ENCODE data around the gene FOXL3. TPM values are rescaled to one million over a fixed set of nuclear protein-coding genes. Genes with fewer than 3 reads are reported as not detected.

Gene FOXL3
- total RNA-seq, 2 experiments from 2014 or later: not detected

- ChIA-PET CTCF (no interaction called here), POLR2A (no interaction called here)
These were observed 25.7 kb downstream of the FOXL3 start for GRCh38 chr7:315516-316265.

GRCh38 chr7:317643-318405 lies 27.9 kb downstream of the FOXL3 start:
- ChIA-PET CTCF (no interaction called here), POLR2A (no interaction called here)

- POLR2A ChIA-PET: no interaction called here
These were observed 28.5 kb downstream of the FOXL3 start for GRCh38 chr7:318476-318875.

GRCh38 chr7:318878-319661 lies 29.1 kb downstream of the FOXL3 start:
- POLR2A ChIA-PET: no interaction called here
- CTCF ChIA-PET: interaction anchor here (0.5 kb wide), 1 partner anchor 410 kb away, joined by 4 read pairs; no protein-coding TSS in a partner anchor

More at GRCh38 chr7:318476-318875, 28.5 kb downstream of the FOXL3 start:
- CTCF ChIA-PET: no interaction called here

- POLR2A ChIA-PET: interaction anchor here (0.6 kb wide), 1 partner anchor 128 kb away, joined by 3 read pairs; the partner anchor contains the start of gene FAM20C
- CTCF ChIA-PET: no interaction called here
These were observed 30.3 kb downstream of the FOXL3 start for GRCh38 chr7:320297-320696.

GRCh38 chr7:322111-322671 lies 32.2 kb downstream of the FOXL3 start:
- POLR2A ChIA-PET: no interaction called here

GRCh38 chr7:322708-323111 lies 32.7 kb downstream of the FOXL3 start:
- POLR2A ChIA-PET: no interaction called here
- CTCF ChIA-PET: interaction anchor here (0.8 to 1.8 kb wide), 4 partner anchors 10 to 513 kb away, joined by 3 to 16 read pairs (median 9); no protein-coding TSS in a partner anchor

More at GRCh38 chr7:322111-322671, 32.2 kb downstream of the FOXL3 start:
- CTCF ChIA-PET: interaction anchor here (0.6 to 1.8 kb wide), 10 partner anchors 11 to 974 kb away, joined by 3 to 16 read pairs (median 4); partner anchors contain the start of gene GET4

GRCh38 chr7:323410-323809 lies 33.4 kb downstream of the FOXL3 start:
- ChIA-PET CTCF (interaction anchor here (0.8 kb wide), 1 partner anchor 513 kb away, joined by 3 read pairs; no protein-coding TSS in a partner anchor), POLR2A (no interaction called here)

- ChIA-PET CTCF (interaction anchor here (0.7 kb wide), 1 partner anchor 1529 kb away, joined by 6 read pairs; no protein-coding TSS in a partner anchor), POLR2A (no interaction called here)
These were observed 34.0 kb downstream of the FOXL3 start for GRCh38 chr7:324011-324410.

GRCh38 chr7:325051-325798 lies 35.3 kb downstream of the FOXL3 start:
- CTCF ChIA-PET: no interaction called here
- POLR2A ChIA-PET: no interaction called here

GRCh38 chr7:325811-326210 lies 35.8 kb downstream of the FOXL3 start:
- CTCF ChIA-PET: no interaction called here
- POLR2A ChIA-PET: no interaction called here

- ChIA-PET CTCF (interaction anchor here (0.6 kb wide), 1 partner anchor 81 kb away, joined by 4 read pairs; no protein-coding TSS in a partner anchor), POLR2A (no interaction called here)
These were observed 36.3 kb downstream of the FOXL3 start for GRCh38 chr7:326273-326672.

- ChIA-PET POLR2A (no interaction called here), CTCF (interaction anchor here (0.6 kb wide), 1 partner anchor 81 kb away, joined by 4 read pairs; no protein-coding TSS in a partner anchor)
These were observed 36.9 kb downstream of the FOXL3 start for GRCh38 chr7:326809-327232.

- CTCF ChIA-PET: interaction anchor here (0.6 kb wide), 1 partner anchor 80 kb away, joined by 4 read pairs; no protein-coding TSS in a partner anchor
- POLR2A ChIA-PET: no interaction called here
These were observed 37.4 kb downstream of the FOXL3 start for GRCh38 chr7:327233-327931.

- ChIA-PET POLR2A (no interaction called here), CTCF (interaction anchor here (0.6 kb wide), 1 partner anchor 462 kb away, joined by 4 read pairs; no protein-coding TSS in a partner anchor)
These were observed 38.2 kb downstream of the FOXL3 start for GRCh38 chr7:327991-328702.

GRCh38 chr7:329691-330281 lies 39.8 kb downstream of the FOXL3 start:
- ChIA-PET POLR2A (no interaction called here), CTCF (no interaction called here)
